Measurements from ENCODE around the gene TAS2R60. TPM values are rescaled to one million over a fixed set of nuclear protein-coding genes. Genes with fewer than 3 reads are reported as not detected.

TAS2R60 gene
- total and polyA plus RNA-seq, 12 donors, result 0.42 TPM; not detected in 11

DNA sequence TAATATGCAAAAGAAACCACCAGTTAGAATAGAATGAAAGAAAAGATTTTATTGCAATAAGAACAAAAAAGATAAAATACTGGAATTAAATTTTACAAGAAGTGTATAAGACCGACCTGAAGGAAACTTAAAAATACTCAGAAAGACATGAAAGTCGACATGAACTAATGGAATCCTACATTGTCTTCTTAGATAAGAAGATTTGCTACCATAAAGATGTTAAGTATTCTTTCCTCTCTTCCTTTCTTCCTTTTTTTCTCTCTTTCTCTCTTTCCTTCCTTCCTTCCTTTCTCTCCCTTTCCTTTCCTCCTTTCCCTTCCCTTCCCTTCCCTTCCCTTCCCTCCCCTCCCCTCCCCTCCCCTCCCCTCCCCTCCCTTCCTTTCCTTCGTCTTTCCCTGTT lies 6.5 kb downstream of the TAS2R60 start:
- Histone ChIP-seq H3K9me3 (replicated peaks in 1 of 3) (no peaks in the 10 kb centered on the region), H3K36me3 (replicated peaks in 1 of 2) (no peaks in the 10 kb centered on the region), H3K4me1 (replicated peaks in 1 of 2) (no peaks in the 10 kb centered on the region), H3K4me3 (no peak overlapping the region), H3K27me3 (peaks cover 15% of the 10 kb centered on the region), H3K27ac (no peak overlapping the region)
- no peak for DNase-seq
- intact Hi-C loops (cut with DNase I), result no loop called here
- 70 to 87% (median 74%) methylated on average over 2 to 3 of the region's 3 CpGs for WGBS, 4 donors
- no peak for TF ChIP-seq POLR2A (IDR thresholded peaks at IDR 0.05)

DNA sequence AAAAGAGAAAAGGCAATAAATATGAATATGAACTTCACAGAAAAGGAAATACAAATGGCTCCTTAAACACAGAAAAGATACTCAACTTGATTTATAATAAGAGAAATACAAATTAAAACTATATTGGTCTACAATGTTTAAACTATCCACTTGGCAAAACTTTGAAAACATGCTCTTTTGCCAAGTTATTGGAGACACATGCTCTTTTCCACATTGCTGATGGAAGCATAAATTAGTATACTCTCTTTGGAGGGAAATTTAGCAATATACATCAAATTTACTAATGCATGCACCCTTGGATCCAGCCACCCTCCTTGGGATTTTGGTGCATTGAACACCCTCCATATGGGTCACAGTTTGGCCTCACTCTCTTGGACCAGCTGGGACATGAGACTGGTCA lies 7.9 kb downstream of the TAS2R60 start:
- Histone ChIP-seq H3K9me3 (replicated peaks in 1 of 3) (no peaks in the 10 kb centered on the region), H3K4me1 (replicated peaks in 1 of 2) (no peaks in the 10 kb centered on the region), H3K27me3 (peaks cover 13% of the 10 kb centered on the region), H3K4me3 (no peak overlapping the region), H3K36me3 (replicated peaks in 1 of 2) (no peaks in the 10 kb centered on the region), H3K27ac (no peak overlapping the region)
- DNase-seq, result no peak
- TF ChIP-seq POLR2A (IDR thresholded peaks at IDR 0.05), result no peak
- TF ChIP-seq, protein P1, sequence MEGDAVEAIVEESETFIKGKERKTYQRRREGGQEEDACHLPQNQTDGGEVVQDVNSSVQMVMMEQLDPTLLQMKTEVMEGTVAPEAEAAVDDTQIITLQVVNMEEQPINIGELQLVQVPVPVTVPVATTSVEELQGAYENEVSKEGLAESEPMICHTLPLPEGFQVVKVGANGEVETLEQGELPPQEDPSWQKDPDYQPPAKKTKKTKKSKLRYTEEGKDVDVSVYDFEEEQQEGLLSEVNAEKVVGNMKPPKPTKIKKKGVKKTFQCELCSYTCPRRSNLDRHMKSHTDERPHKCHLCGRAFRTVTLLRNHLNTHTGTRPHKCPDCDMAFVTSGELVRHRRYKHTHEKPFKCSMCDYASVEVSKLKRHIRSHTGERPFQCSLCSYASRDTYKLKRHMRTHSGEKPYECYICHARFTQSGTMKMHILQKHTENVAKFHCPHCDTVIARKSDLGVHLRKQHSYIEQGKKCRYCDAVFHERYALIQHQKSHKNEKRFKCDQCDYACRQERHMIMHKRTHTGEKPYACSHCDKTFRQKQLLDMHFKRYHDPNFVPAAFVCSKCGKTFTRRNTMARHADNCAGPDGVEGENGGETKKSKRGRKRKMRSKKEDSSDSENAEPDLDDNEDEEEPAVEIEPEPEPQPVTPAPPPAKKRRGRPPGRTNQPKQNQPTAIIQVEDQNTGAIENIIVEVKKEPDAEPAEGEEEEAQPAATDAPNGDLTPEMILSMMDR (IDR thresholded peaks at IDR 0.05), result no peak
- intact Hi-C loops (cut with DNase I), result no loop called here

DNA sequence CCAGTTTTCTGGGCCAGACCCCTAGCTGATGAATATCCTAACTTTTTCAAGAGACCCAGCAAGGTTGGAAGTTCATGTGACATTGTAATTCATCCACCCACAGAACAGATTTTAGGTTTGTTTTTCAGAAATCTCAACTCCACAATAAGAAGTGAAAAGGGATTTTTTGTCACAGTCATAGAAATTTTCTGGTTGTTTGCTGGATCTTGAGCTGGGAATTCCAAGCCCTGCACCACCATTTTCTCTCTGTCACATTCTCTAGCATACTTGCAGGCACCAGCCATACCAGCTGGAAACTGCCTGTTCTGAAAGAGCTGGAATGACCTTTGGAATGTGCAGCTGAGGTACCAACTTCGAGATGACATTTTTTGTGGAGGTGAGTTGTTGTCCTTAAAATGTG lies 8.5 kb downstream of the TAS2R60 start:
- WGBS, 4 donors, result 68 to 86% (median 76%) methylated on average over 1 of the region's 1 CpG
- Histone ChIP-seq H3K4me1 (replicated peaks in 1 of 2) (no peaks in the 10 kb centered on the region), H3K36me3 (replicated peaks in 1 of 2) (no peaks in the 10 kb centered on the region), H3K27ac (no peak overlapping the region), H3K9me3 (replicated peaks in 1 of 3) (no peaks in the 10 kb centered on the region), H3K27me3 (peaks cover 7% of the 10 kb centered on the region), H3K4me3 (no peak overlapping the region)
- no peak for TF ChIP-seq POLR2A (IDR thresholded peaks at IDR 0.05)
- no peak for DNase-seq
- intact Hi-C loops (cut with DNase I), result no loop called here

DNA sequence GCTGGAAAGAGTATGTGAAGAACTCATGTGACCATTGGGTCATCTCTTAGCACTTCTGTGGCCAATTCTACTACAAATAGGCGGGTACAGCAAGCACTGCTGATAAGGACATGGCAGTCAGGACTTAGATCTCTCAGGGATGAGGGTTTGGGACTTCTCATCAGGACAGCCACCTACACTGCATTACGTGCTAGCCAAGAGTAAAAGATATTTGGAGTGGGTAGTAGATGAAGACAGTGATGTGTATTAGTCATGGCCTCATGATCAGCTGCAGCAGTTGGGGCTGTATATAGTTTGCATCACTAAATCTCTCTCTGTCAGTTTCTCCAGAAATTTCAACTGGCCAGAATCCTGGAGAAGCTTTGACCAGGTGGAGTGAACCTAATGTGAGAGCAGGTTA lies 9.2 kb downstream of the TAS2R60 start:
- TF ChIP-seq, protein P1 (IDR thresholded peaks at IDR 0.05), result no peak
- no peak for TF ChIP-seq POLR2A (IDR thresholded peaks at IDR 0.05)
- no peaks in the 10 kb centered on the region for H3K36me3 ChIP-seq (replicated peaks in 1 of 2)
- H3K4me3 ChIP-seq, result no peak overlapping the region
- no peak overlapping the region for H3K27ac ChIP-seq
- H3K27me3 ChIP-seq, result no peaks in the 10 kb centered on the region
- no peak for DNase-seq
- H3K4me1 ChIP-seq (replicated peaks in 1 of 2), result no peaks in the 10 kb centered on the region
- 69 to 75% (median 69%) methylated on average over 2 of the region's 2 CpGs for WGBS, 4 donors
- no peaks in the 10 kb centered on the region for H3K9me3 ChIP-seq (replicated peaks in 1 of 3)
- intact Hi-C loops (cut with DNase I), result no loop called here

DNA sequence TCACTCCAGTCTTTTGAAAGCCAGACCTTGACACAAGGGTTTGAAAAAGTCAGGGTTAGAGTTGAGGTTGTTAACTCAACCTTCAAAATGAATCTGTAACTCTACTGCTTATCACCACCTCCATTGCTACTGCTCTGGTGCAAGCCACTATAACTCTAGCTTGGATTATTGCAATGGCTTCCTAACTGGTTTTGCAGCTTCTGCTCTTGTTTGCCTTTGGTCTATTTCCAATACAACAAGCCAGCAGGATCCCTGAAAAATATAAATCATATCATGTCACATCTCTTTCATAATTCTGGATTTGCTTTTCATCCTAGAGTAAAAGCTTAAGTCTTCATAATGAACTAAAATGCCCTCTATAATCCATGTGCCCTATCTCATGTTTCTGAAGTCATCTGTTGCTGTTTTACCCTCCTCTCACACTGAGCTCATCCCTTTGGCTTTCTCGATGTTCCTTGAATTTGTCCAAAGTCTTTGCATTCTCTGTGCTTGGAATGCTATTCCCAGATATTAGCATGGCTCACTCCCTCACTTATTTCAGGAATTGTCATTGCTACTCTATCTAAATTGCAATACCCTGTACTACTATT lies 10.9 kb downstream of the TAS2R60 start:
- no peaks in the 10 kb centered on the region for H3K9me3 ChIP-seq (replicated peaks in 1 of 3)
- H3K4me1 ChIP-seq (replicated peaks in 1 of 2), result no peaks in the 10 kb centered on the region
- H3K27me3 ChIP-seq, result no peaks in the 10 kb centered on the region
- 63 to 76% (median 66%) methylated on average over 1 of the region's 1 CpG for WGBS, 4 donors
- H3K36me3 ChIP-seq (replicated peaks in 1 of 2), result no peaks in the 10 kb centered on the region
- no peak overlapping the region for H3K4me3 ChIP-seq
- DNase-seq, result no peak
- intact Hi-C loops (cut with DNase I), result no loop called here
- no peak overlapping the region for H3K27ac ChIP-seq
- TF ChIP-seq, protein P1 (IDR thresholded peaks at IDR 0.05), result no peak
- no peak for TF ChIP-seq POLR2A (IDR thresholded peaks at IDR 0.05)
